ENCODE measurements around the gene KCNQ1. TPM values are rescaled to one million over a fixed set of nuclear protein-coding genes. Genes with fewer than 3 reads are reported as not detected.

Gene KCNQ1
- total and polyA plus RNA-seq, 2 experiments from 2014 or later, result 0.45 to 0.87 TPM

GRCh38 chr11:2582351-2582945 lies 137.6 kb downstream of the KCNQ1 start (continued):
- TF ChIP-seq REST (IDR thresholded peaks at IDR 0.05; ENCODE audit: unreplicated experiment) (no peak), ZNF331 (CRISPR knock-in tag; IDR thresholded peaks at IDR 0.05; ENCODE audit: low read depth) (no peak), CTCF (conservative IDR thresholded peaks at IDR 0.05; ENCODE audit: low read depth in 2 of 2) (no peak), STAT1 (IDR thresholded peaks at IDR 0.05; ENCODE audit: unreplicated experiment) (no peak), POLR2AphosphoS5 (IDR thresholded peaks at IDR 0.05; ENCODE audit: low read depth) (no peak)

GRCh38 chr11:2582946-2583604 lies 138.3 kb downstream of the KCNQ1 start:
- H3K4me3 ChIP-seq, result no peak overlapping the region
- H3K9me2 ChIP-seq (ENCODE audit: insufficient read depth), result no peaks in the 10 kb centered on the region
- no peaks in the 10 kb centered on the region for H3K36me3 ChIP-seq (ENCODE audit: insufficient read depth)
- DNase-seq (ENCODE audit: low spot score) (no peak), ATAC-seq (no peak)
- no peak overlapping the region for H3K4me2 ChIP-seq
- H4K20me1 ChIP-seq (replicated peaks; ENCODE audit: insufficient read depth), result no peaks in the 10 kb centered on the region
- Mint-ChIP-seq H3K4me1 (no peaks in the 10 kb centered on the region), H3K36me3 (ENCODE audit: low read depth) (no peaks in the 10 kb centered on the region), H3K9me3 (no peaks in the 10 kb centered on the region), H3K4me3 (no peak overlapping the region), H3K27me3 (ENCODE audit: insufficient read depth, low read depth, poor library complexity) (peaks cover 51% of the 10 kb centered on the region), H3K27ac (no peak overlapping the region)
- no peak overlapping the region for H2AFZ ChIP-seq
- H3K4me1 ChIP-seq (ENCODE audit: insufficient read depth), result no peaks in the 10 kb centered on the region
- peaks cover 41% of the 10 kb centered on the region for H3K27me3 ChIP-seq (ENCODE audit: insufficient read depth)
- no peaks in the 10 kb centered on the region for H3F3A ChIP-seq (replicated peaks; ENCODE audit: low read depth)
- H3K79me2 ChIP-seq (replicated peaks; ENCODE audit: insufficient read depth), result no peaks in the 10 kb centered on the region
- no peak overlapping the region for H3K27ac ChIP-seq (ENCODE audit: low read depth)
- TF ChIP-seq REST (IDR thresholded peaks at IDR 0.05; ENCODE audit: unreplicated experiment) (no peak), EZH2phosphoT487 (IDR thresholded peaks at IDR 0.05; ENCODE audit: unreplicated experiment) (no peak), JUNB (IDR thresholded peaks at IDR 0.05; ENCODE audit: unreplicated experiment) (no peak), EZH2 (IDR thresholded peaks at IDR 0.05; ENCODE audit: low read depth, unreplicated experiment) (no peak)

All from GM23338 (cell line).